HepG2 (cell line): Measurements from ENCODE around the gene CHEK1. TPM values are rescaled to one million over a fixed set of nuclear protein-coding genes. Genes with fewer than 3 reads are reported as not detected.

Experiments
- BRF2 ChIP-seq: sonication (generic); formaldehyde crosslinking; IDR thresholded peaks from 2 replicates; pipeline ENCODE4 v1.8.1; 2022; ENCODE audit warnings: mild to moderate bottlenecking, missing genetic modification reagents
- CC2D1A ChIP-seq: sonication (generic); formaldehyde crosslinking; IDR thresholded peaks from 2 replicates; pipeline ENCODE4 v1.8.1; 2023; ENCODE audit warnings: mild to moderate bottlenecking, missing genetic modification reagents
- ELF4 ChIP-seq: sonication (generic); formaldehyde crosslinking; IDR thresholded peaks from 2 replicates; pipeline ENCODE4 v1.5.0; 2020; ENCODE audit warnings: missing genetic modification reagents, mild to moderate bottlenecking, moderate library complexity, borderline replicate concordance
- HDAC1 ChIP-seq: sonication (generic); formaldehyde crosslinking; IDR thresholded peaks from 2 replicates; pipeline ENCODE4 v1.5.1; 2020; ENCODE audit warnings: mild to moderate bottlenecking, missing genetic modification reagents
- MAX ChIP-seq: IDR thresholded peaks from 2 replicates; pipeline ENCODE4 v1.6.1; 2012; ENCODE audit warnings: inconsistent platforms
- MED1 ChIP-seq: sonication (generic); formaldehyde crosslinking; IDR thresholded peaks from 2 replicates; pipeline ENCODE4 v1.4.0; 2020; ENCODE audit warnings: missing genetic modification reagents
- RAD21 ChIP-seq: fragments of 450-650 bp; formaldehyde crosslinking; IDR thresholded peaks from 2 replicates; pipeline ENCODE4 v1.5.0; 2020; ENCODE audit warnings: mild to moderate bottlenecking
- SMAD9 ChIP-seq: sonication (generic); formaldehyde crosslinking; IDR thresholded peaks from 2 replicates; pipeline ENCODE4 v1.5.1; 2020; ENCODE audit warnings: mild to moderate bottlenecking, missing genetic modification reagents
- SNAPC2 ChIP-seq: sonication (generic); formaldehyde crosslinking; IDR thresholded peaks from 2 replicates; pipeline ENCODE4 v1.8.1; 2022; ENCODE audit warnings: mild to moderate bottlenecking, missing genetic modification reagents
- ZBTB20 ChIP-seq: sonication (generic); formaldehyde crosslinking; IDR thresholded peaks from 2 replicates; pipeline ENCODE4 v1.8.1; 2023; ENCODE audit warnings: missing genetic modification reagents, low read depth, mild to moderate bottlenecking, borderline replicate concordance
- ZBTB38 ChIP-seq: sonication (generic); formaldehyde crosslinking; IDR thresholded peaks from 2 replicates; pipeline ENCODE4 v1.5.1; 2020; ENCODE audit warnings: mild to moderate bottlenecking, missing genetic modification reagents
- ZFP41 ChIP-seq: sonication (generic); formaldehyde crosslinking; IDR thresholded peaks from 2 replicates; pipeline ENCODE4 v1.4.0; 2020; ENCODE audit warnings: mild to moderate bottlenecking, missing genetic modification reagents, borderline replicate concordance
- ZNF441 ChIP-seq: sonication (generic); formaldehyde crosslinking; IDR thresholded peaks from 2 replicates; pipeline ENCODE4 v1.7.0; 2021; ENCODE audit warnings: missing genetic modification reagents, borderline replicate concordance
- ZNF468 ChIP-seq: sonication (generic); formaldehyde crosslinking; IDR thresholded peaks from 2 replicates; pipeline ENCODE4 v1.8.0; 2022; ENCODE audit warnings: mild to moderate bottlenecking, moderate library complexity, missing genetic modification reagents
- ZNF564 ChIP-seq: sonication (generic); formaldehyde crosslinking; IDR thresholded peaks from 2 replicates; pipeline ENCODE4 v1.8.1; 2023; ENCODE audit warnings: mild to moderate bottlenecking, missing genetic modification reagents
- ZNF577 ChIP-seq: sonication (generic); formaldehyde crosslinking; IDR thresholded peaks from 2 replicates; pipeline ENCODE4 v1.4.0; 2020; ENCODE audit warnings: mild to moderate bottlenecking, low read depth, missing genetic modification reagents, borderline replicate concordance
- ZNF83 ChIP-seq: sonication (generic); formaldehyde crosslinking; IDR thresholded peaks from 2 replicates; pipeline ENCODE4 v1.4.0; 2020; ENCODE audit warnings: missing genetic modification reagents, mild to moderate bottlenecking, borderline replicate concordance
- polyA plus RNA-seq, 8 experiments: library from polyadenylated mRNA; depleted of rRNA in 3 of 8; stranded (reverse) in 7 of 8; unstranded in 1 of 8; fragments of >200 nt; fragmentation: Illumina TruSeq in 4 of 8; extraction: Trizol in 4 of 8; gene quantifications; 2 replicates each; pipeline versions ENCODE4 v1.2.1 to v1.2.3, GENCODE V29; 2011 to 2016; ENCODE audit warnings: low read depth in 4 of 8, missing spikeins in 1 of 8, mixed read lengths in 1 of 8; ENCODE audit not compliant: insufficient read depth in 1 of 8
- total RNA-seq, 5 experiments: library from RNA; depleted of rRNA; stranded (reverse); fragments of >200 nt; fragmentation: Illumina TruSeq; extraction: Trizol; gene quantifications; 2 replicates each; pipeline ENCODE4 v1.2.3, GENCODE V29; 2016; ENCODE audit warnings: low read depth in 1 of 5
- TF ChIP-seq, protein P1 (sequence below): sonication (generic); formaldehyde crosslinking; IDR thresholded peaks from 2 replicates; pipeline ENCODE4 v1.5.0; 2020; ENCODE audit warnings: mild to moderate bottlenecking, missing genetic modification reagents

The CHEK1 gene
- total and polyA plus RNA-seq, 2 of the 13 experiments (the other 11 are each of a cell fraction or from before 2014, with no cell fraction given) = 17.8 to 83.2 TPM

DNA sequence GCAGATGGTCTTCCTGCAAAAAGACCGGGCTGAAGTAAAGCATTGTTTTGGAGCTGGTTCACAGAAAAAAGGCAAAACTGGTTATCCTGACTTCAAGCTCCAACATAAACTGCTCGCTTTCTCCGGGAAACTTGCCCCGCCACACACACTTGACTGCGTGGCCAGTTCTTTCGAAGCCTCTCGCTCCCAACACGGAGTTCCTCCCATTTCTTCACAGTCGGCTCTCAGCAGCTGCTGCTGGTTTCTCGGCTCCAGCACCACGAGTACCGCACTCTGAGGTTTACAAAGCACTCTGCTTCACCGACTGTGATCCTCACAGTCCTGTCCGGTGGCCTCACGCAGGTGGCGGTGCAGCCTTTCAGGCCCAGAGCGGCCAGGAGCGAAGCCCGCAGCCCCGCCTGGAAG is 264 bp downstream of the CHEK1 start (continued):
- TF ChIP-seq SMAD9 (CRISPR knock-in tag) (peak; percentile 86; the same call in 1 of the 2 replicates), BRF2 (CRISPR knock-in tag) (0 out of 2 replicates have a peak, but pooled peaks have one; percentile 84), ZNF468 (no peak), RAD21 (no peak; the same call in 1 of the 2 replicates), ELF4 (CRISPR knock-in tag) (0 out of 2 replicates have a peak, but pooled peaks have one; percentile 47), ZBTB38 (CRISPR knock-in tag) (0 out of 2 replicates have a peak, but pooled peaks have one; percentile 76), MED1 (CRISPR knock-in tag) (no peak), SNAPC2 (CRISPR knock-in tag) (no peak; the same call in 1 of the 2 replicates), MAX (peak; percentile 91), ZNF577 (CRISPR knock-in tag) (no peak), ZNF83 (CRISPR knock-in tag) (0 out of 2 replicates have a peak, but pooled peaks have one; percentile 38), ZBTB20 (CRISPR knock-in tag) (peak; percentile 77; the same call in 1 of the 2 replicates), CC2D1A (CRISPR knock-in tag) (peak; percentile 91; the same call in 1 of the 2 replicates), ZFP41 (CRISPR knock-in tag) (0 out of 2 replicates have a peak, but pooled peaks have one; percentile 82), HDAC1 (no peak), ZNF564 (peak; percentile 76; the same call in 1 of the 2 replicates), ZNF441 (CRISPR knock-in tag) (0 out of 2 replicates have a peak, but pooled peaks have one; percentile 79)
- TF ChIP-seq, protein P1, sequence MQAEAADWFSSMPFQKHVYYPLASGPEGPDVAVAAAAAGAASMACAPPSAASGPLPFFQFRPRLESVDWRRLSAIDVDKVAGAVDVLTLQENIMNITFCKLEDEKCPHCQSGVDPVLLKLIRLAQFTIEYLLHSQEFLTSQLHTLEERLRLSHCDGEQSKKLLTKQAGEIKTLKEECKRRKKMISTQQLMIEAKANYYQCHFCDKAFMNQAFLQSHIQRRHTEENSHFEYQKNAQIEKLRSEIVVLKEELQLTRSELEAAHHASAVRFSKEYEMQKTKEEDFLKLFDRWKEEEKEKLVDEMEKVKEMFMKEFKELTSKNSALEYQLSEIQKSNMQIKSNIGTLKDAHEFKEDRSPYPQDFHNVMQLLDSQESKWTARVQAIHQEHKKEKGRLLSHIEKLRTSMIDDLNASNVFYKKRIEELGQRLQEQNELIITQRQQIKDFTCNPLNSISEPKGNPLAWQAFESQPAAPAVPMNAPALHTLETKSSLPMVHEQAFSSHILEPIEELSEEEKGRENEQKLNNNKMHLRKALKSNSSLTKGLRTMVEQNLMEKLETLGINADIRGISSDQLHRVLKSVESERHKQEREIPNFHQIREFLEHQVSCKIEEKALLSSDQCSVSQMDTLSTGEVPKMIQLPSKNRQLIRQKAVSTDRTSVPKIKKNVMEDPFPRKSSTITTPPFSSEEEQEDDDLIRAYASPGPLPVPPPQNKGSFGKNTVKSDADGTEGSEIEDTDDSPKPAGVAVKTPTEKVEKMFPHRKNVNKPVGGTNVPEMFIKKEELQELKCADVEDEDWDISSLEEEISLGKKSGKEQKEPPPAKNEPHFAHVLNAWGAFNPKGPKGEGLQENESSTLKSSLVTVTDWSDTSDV (CRISPR knock-in tag) = peak; percentile 91; the same call in 1 of the 2 replicates
